Adrenal gland (tissue), 5 donors: ENCODE results near the gene ITIH1.

Experiments
- POLR2A ChIP-seq, 2 donors: fragments of 450-650 bp; IDR thresholded peaks; one replicate each; pipeline ENCODE4 v1.6.1; 2017; ENCODE audit warnings: antibody characterized with exemption in 2 of 2, mild to moderate bottlenecking in 2 of 2, moderate library complexity in 1 of 2
- TF ChIP-seq, protein P1 (sequence below), 6 experiments: fragments of 450-650 bp in 4 of 6; fragments of 200-600 bp in 2 of 6; sonication (generic) in 1 of 6; IDR thresholded peaks; 1 replicate in 5 of 6; 2 replicates in 1 of 6; pipeline versions ENCODE4 v1.5.1 to v1.8.0; 2016 to 2021; ENCODE audit warnings: antibody characterized with exemption in 6 of 6, mild to moderate bottlenecking in 2 of 6, moderate library complexity in 1 of 6
- donor health status: DM: no; HTN: no; CAD: no.

DNA sequence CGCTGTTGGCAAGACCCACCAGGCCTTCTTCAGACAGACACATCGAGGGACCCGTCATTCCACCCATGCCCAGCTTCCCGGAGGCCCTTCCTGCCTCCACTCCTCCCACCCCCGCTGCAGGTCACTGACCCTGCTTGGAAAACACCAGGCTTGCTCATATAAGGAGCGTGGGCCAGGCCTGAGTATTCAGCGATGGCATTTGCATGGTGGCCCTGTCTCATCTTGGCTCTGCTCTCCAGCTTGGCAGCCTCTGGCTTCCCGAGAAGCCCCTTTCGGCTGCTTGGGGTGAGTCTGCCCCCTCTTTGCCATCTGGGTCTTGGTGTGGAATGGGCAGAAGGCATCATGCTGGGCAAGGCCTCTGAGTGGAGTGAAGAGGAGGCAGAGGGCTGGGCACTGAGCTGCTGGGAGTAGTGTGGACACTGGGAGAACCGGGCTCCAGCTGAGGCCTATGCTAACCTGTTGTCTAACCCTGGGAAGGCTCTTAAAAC is 17.3 kb downstream of the ITIH1 start, which contains the start of gene ITIH3:
- TF ChIP-seq, protein P1, sequence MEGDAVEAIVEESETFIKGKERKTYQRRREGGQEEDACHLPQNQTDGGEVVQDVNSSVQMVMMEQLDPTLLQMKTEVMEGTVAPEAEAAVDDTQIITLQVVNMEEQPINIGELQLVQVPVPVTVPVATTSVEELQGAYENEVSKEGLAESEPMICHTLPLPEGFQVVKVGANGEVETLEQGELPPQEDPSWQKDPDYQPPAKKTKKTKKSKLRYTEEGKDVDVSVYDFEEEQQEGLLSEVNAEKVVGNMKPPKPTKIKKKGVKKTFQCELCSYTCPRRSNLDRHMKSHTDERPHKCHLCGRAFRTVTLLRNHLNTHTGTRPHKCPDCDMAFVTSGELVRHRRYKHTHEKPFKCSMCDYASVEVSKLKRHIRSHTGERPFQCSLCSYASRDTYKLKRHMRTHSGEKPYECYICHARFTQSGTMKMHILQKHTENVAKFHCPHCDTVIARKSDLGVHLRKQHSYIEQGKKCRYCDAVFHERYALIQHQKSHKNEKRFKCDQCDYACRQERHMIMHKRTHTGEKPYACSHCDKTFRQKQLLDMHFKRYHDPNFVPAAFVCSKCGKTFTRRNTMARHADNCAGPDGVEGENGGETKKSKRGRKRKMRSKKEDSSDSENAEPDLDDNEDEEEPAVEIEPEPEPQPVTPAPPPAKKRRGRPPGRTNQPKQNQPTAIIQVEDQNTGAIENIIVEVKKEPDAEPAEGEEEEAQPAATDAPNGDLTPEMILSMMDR (IDR thresholded peaks at IDR 0.05) = no peak
- TF ChIP-seq POLR2A (IDR thresholded peaks at IDR 0.05) = no peak
